HG03097 (cell line): Measurements from ENCODE around the gene CMC2.

ENCODE experiments used
- ATAC-seq: cut with Tn5 transposase; IDR thresholded peaks from one replicate; pipeline ENCODE4 v1.9.1; 2021; ENCODE audit not compliant: unreplicated experiment, low FRiP score

Gene CMC2

DNA sequence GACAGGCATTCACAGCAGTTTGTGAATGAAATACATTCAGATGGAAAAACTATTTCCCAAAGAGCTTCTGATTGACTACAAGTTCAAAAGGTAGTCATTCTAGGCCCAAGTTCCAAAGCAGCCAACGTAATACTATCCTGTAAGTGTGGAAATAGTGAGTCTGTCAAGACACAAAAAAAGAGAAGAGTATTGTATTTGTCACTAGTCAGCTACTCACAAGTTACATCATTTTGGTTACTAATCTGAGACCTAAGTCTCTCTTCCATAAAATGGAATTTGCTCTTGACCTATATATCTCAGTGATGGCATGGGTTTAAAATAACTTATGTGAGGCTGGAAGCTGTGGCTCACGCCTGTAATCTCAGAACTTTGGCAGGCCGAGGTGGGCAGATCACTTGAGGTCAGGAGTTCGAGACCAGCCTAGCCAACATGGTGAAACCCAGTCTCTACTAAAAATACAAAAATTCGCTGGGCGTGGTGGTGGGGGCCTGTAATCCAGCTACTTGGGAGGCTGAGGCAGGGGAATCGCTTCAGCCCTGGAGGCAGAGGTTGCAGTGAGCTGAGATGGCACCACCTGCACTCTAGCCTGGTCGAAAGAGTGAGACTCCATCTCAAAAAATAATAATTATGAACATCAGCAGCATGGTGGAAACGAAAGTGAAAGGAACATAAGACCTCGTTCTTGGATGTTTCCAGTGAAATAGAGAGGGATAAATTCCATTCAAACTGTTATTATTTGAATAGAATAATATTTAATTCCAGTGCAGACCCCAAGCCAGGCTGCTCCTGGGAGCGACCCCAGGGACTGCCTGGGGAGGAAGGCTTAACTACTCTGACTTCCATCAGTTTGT is 2.9 kb downstream of the CMC2 start:
- no peak for ATAC-seq

DNA sequence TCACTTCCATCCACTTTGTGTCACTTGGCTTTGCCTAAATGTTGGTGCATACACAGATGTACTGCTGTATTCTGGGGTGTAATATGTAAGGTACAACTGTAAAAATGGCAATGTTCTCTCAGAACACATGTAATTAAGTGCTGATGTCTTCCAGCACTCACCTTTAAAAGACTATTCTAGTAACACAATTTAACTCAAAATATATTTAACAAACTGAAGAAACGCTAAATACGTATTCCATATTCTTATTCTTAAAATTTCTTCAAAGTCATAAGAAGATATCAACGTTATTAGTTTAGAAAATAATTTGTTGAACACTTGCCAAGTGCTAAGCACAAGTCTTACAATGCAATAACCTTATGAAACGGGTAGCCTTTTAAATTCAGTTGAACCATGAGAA is 3.6 kb downstream of the CMC2 start:
- ATAC-seq = no peak

DNA sequence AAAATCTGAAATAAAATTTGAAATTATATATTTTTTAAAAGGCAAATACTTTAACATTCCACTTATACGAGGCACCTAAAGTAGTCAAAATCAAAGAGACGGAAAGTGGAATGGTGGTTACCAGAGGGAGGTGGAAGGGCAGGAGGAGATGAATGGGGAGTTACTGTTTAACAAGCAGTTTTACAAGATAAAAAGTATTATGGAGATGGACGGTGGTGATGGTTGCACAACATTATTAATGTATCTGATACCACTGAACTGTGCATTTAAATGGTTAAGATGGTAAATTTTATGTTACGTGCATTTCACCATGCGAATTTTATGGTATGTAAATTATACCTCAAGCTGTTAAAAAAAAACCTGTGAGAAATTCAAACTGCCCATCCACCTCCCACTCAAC is 5.4 kb downstream of the CMC2 start:
- no peak for ATAC-seq

DNA sequence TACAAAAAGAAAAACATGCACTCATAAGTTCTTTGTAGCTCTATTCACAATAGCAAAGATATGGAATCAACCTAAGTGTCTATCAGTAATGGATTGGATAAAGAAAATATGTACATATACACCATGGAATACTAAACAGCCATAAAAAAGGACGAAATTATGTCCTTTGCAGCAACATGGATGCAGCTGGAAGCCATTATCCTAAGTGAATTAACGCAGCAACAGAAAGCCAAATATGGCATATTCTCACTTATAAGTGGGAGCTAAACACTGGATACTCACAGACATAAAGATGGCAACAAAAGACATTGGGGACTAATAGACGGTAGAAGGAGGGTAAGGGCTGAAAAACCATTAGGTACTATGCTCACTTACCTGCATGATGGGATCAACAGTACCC is 5.8 kb downstream of the CMC2 start:
- no peak for ATAC-seq

DNA sequence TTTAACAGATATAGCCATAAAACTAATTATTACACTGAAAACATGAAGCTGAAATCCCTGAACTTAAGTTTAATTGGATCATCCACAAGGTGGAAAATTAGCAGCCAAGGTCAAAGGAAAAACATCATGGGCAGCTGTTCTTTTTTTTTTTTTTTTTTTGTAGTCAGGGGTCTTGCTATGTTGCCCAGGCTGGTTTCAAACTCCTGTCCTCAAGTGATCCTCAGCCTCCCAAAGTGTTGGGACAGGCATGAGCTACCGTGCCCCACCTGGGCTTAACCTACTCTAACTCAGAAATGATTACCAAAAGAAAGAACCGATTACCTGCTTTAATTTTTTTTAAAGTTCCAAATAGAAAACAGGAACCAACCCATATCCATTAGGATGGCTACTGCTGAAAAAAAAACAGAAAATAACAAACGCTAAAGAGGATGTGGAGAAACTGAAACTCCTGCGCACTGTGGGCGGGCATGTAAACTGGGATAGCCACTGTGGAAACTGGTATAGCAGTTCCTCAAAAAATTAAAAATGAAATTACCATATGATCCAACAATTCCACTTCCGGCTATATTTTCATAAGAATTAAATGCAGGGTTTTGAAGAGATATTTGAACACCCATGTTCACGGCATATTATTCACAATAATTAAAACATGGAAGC is 8.6 kb downstream of the CMC2 start:
- no peak for ATAC-seq

DNA sequence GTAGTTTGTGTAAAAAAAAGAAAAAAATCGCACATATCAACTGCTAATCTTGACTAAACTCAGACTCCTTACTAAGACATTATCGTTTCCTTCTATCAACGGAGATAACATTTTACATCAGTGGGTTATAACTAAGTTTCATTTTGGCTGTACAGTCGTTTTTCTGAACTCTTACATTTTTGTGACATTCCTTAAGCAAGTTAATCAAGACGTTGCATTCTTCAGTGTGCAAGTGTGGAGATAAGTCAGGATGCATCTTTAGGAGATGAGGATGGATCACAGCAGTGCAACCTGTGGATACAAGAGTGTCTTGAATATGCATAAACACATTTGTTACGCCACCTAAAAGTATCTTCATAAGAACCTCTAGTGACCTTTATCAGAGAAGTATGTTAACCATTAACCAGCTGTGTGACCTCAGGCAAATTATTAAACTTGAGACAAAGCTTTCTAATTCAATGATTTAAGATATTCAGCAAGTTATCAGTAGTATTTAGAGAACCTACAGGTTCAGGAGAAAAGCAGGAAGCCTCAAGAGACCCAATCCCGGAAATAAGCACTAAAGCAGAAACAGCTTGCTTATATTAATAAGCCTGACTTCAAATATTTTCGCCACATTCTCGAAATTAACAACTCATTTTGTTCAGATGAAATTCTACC is 9.4 kb downstream of the CMC2 start:
- peak; percentile 75 for ATAC-seq

DNA sequence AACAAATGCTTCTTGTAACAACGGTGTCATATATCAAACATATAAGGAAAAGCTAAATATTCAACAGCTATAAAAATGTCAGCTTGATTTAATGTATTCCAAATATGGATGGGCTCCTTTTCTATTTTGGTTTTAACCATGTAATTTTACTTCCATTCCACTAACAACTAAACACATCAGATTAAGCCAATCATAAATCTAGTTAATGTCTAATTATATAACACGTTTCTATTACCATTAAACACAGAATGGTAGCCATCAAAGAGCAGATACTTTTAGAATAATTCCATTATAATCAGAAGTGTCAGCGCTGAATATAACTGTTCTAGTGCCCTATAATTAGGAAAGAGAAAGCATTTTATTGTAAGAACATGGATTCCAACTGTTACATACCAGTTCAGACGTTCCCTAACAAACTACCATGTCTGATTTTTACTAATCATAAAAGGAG is 10.0 kb downstream of the CMC2 start:
- ATAC-seq = no peak

DNA sequence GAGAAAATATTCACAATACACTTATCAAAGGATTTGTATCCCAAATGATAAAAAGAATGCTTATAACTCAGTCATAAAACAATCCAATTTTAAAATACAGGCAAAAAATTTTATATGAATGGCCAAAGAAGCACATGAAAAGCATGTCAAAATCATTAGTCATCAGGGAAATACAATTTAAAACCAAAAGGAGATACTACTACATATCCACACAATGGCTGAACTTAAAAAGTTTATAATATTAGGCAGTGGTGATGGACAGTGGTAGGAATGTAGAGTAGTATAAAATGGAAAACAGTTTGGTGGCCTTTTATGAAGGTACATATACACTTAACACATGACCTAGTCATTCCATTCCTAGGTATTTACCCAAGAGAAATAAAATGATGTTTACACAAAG is 12.2 kb downstream of the CMC2 start:
- ATAC-seq = no peak

DNA sequence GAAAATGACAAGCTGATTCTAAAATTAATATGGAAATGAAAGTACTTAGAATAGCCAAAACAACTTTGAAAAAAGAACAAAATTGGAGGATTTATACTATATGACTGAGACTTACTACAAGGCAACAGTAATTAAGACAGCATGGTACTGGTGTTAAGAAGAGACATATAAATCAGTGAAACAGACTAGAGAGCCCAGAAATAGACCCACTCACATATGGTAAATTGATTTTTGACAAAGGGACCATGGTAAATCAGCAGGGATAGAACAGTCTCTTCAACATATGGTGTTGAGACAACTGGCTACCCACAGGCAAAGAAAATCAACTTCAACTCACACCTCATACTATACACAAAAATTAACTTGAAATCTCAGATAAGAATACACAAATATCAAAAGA is 12.9 kb downstream of the CMC2 start:
- no peak for ATAC-seq

DNA sequence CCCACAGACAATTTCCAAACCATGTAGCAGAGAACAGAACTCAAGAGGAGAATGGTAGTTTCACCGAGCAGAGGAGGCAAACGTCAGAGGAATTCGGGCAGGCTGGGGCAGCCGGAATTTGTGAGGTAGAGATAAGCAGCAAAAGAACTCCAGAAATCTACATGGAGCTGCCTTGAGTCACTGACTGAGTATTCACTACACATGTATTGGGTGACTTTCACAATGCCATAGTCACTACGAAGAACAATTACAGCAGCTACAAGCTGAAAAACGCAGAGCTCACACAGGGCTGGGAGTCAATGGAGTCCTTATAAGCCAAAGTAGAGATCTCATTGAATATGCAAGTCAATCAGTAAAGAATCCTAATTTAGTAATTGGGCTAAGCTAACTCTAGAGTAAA is 13.4 kb downstream of the CMC2 start:
- no peak for ATAC-seq

DNA sequence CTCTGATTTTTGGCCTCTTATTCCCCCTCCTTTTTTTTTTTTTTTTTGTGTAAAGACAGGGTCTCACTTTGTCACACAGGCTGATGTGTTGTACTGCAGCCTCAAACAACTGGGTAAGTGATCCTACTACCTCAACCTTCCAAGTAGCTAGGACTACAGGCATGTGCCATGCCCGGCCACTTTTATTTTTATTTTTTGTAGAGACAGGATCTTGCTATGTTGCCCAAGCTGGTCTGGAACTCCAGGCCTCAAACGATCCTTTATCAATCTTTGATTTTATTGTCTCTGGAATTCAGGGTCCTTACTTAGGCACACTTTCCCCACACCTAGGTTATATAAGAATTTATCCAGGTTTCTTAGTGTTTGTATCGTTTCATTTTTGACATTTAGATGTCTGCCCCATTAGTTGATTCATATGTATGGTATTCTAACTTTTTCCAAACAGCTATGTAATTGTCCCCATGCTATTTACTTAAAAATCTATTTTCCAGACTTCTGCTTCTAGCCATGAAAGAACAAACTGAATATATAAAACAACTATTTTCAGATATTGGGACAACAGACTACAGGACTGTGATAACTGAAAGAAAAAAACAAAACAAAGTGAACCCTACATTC is 13.9 kb downstream of the CMC2 start:
- no peak for ATAC-seq

DNA sequence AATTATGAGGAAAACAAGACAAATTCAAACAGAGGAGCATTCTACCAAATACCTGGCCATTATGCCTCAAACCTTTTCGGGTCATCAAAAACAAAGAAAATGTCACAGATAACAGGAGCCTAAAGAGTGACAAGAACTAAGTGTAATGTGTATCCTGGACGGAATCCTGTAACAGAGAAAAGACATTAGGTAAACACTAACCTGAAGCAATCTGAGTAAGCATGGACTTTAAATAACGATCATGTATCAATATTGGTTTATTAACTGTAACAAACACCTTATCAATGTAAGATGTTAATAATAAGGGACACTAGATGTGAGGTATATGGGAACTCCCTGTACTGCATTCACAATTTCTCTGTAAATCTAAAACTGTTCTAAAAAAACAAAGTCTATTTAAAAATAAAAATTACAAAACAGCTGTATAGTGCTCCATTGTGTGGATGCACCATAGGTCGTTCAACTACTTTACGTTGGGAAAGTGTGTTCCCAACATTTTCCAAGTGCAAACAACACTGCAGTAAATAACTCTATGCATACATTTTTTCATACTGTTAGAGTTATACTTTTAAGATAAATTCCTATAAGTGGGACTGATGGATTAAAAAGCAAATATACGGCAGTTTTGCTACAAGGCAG is 14.8 kb downstream of the CMC2 start:
- no peak for ATAC-seq

DNA sequence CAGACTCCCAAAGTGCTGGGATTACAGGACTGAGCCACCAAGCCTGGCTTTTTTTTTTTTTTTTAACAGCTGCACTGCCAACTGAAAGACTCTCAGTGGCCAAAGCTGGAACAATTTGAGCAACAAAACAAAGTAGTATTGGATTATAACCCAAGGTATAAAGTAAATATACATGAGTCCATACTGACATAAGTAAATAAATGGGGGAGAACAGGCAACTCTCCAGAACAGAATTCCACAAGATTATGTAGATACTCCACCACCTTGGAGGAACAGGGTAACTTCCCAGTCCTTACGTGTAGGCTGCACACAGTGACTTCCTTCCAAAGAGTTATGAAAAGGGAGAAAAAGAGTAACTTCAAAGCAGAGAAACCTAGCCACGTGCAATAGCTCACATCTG is 15.7 kb downstream of the CMC2 start:
- ATAC-seq = no peak

DNA sequence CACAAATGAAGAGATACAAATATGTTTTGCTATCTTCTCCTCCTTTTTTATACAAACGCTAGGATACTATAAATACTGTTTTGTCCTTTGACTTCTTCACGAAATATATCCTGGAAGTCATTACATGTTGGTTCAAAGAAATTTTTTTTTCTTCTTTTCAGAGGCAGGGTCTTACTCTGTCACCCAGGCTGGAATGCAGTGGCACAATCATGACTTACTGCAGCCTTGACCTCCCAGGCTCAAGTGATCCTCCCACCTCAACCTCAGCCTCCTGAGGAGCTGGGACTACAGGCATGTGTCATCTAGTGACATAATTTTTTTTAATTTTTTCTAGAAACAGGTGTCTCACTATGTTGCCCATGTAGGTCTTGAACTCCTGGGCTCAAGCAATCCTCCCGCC is 16.1 kb downstream of the CMC2 start:
- no peak for ATAC-seq

DNA sequence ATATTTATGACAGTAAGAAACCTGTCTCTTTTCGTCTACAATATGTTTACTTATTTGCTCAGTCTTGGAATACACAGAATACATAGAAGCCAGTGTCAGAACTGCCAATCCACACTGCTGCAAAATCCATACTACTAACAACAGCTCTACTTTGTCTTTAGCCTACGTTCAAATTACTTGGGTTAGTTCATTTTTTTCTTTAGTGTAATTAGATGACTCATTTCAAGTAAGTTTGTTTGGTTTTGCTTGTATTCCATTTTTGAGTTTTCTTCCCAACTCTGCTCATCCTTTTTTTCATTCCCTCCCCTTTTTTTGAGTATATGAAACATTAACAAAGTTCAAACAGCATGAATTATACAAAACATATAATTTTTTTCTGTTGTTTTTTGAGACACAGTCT is 16.9 kb downstream of the CMC2 start:
- no peak for ATAC-seq

DNA sequence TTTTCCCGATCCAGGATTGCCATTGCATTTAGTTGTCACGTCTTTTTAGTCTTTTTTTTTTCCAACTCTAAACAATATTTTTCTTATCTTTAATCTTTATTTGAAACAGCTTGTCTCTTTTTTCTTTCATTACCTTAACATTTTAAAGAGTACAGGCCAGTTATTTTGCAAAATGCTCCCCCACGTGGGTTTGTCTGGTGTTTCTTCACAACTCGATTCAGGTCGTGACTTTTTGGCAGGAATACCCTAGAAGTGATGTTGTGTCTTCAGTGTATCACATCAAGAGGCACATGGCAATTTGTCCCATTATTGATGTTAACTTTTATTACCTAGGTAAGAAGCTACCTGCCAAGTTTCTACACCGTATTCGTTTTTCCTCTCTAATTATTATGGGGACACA is 17.9 kb downstream of the CMC2 start:
- ATAC-seq = no peak

DNA sequence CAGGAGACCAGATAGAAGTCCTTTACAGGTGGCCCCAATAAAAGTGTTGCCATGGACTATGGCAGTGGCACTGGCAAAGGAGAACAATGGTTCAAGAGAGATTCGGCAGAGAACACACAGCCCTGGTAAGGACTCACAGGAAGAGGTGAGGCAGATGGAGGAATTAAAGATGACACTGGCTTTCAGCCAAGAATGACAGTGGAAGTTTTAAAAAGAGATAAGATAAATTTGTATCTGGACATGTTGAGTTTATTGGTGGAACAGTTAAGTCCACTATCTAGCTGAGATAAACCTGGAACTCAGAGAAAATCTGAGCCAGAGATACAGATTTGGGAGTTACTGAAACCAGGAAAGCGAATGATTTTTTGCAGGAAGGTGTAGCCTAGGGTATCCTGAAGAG is 20.1 kb downstream of the CMC2 start:
- no peak for ATAC-seq

DNA sequence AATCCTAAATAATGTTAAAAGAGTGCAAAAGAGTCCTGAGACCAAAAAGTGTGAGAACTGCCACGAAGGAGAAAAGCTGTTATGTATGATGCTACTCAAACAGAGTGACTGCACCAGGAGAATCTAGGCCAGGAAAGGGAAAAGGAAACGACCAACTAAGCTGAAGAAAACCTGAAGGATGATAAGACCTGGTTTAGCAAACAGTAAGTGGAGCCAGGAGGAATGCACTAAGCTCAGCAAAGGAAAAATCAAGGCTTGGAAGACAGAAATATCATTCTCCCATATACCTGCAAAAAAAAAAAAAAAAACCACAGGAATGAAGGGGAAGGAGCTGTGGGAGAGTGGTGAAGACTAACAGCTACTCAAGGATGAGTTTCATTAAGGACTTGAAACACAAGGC is 21.1 kb downstream of the CMC2 start:
- ATAC-seq = no peak

DNA sequence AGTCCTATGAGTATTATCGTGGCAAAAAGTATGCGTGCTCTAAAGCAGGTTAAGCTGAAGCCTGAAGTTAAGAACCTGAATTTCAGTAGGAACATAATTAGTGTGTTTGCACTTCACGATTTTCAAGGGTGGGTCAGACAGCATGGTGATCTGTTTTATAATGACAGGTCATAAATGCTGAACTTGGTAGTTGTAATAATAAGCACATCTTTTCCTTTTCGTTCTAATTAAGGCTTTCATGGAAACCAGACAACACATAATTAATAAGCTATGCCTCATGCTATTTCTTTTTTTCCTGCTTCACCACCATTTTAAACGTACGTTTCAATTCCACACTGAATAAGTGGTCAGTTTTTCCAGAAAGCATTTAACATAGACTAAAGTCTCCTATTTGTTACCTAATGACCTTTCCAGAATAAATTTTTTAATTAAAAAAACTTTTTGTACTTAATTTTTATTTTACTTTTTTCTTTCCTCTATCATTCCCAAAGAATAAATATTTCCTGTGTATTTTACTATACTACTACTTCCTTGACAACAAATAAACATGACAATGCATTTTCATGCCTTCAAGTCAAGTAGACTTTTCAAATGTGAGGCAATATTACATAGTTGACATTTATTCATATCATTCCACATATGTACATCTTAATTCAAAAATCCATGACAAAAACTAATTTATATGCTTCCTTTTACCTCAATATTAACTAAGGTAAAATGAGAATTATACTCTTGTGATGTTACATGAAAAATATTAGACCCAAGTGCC is 22.4 kb downstream of the CMC2 start:
- ATAC-seq = no peak

DNA sequence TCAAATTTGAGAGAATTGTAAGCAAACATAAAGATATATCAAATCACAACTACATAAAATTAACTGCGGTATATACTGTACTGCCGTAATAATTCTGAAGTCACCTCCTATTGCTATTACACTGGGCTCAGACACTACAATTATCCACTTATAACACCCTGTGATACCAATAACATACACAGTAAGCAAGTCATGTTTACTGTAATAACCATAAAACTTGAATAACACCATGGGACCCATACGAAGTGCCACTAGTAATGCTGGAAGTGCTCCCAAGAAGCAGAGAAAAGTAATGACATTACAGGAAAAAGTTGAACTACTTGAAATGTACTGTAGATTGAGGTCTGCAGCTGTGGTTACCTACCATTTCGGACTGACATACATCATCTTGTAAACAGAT is 24.0 kb downstream of the CMC2 start:
- no peak for ATAC-seq
